ENCODE results near the gene PSMA8.
"Not testable (repeated sequence)": the region's sequence is repeated elsewhere in the genome, so short reads cannot be mapped to it uniquely, and the experiment has no call there.

The PSMA8 gene

DNA sequence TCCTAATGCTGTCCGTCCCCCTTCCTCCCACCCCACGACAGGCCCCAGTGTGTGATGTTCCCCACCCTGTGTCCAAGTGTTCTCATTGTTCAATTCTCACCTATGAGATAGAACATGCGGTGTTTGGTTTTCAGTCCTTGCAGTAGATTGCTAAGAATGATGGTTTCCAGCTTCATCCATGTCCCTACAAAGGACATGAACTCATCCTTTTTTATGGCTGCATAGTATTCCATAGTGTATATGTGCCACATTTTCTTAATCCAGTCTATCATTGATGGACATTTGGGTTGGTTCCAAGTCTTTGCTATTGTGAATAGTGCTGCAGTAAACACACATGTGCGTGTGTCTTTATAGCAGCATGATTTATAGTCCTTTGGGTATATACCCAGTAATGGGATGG lies 105.0 kb downstream of the PSMA8 start:
- not testable (repeated sequence) for DNase-seq

DNA sequence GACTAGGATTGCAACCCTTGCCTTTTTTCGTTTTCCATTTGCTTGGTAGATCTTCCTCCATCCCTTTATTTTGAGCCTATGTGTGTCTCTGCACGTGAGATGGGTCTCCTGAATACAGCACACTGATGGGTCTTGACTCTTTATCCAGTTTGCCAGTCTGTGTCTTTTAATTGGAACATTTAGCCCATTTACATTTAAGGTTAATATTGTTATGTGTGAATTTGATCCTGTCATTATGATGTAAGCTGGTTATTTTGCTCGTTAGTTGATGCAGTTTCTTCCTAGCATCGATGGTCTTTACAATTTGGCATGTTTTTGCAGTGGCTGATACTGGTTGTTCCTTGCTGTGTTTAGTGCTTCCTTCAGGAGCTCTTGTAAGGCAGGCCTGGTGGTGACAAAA lies 108.7 kb downstream of the PSMA8 start:
- DNase-seq: not testable (repeated sequence)
